Peyer's patch (tissue), 4 donors: ENCODE results near the gene TP53AIP1. TPM values are rescaled to one million over a fixed set of nuclear protein-coding genes. Genes with fewer than 3 reads are reported as not detected.
A peak's percentile ranks its signal among the peaks of the same experiment; 100 is the strongest.

Experiments
- DNase-seq, 3 donors: peaks; one replicate each; pipeline ENCODE4 v3.0.0-alpha.2; 2017 to 2019
- H3K27ac ChIP-seq, 4 donors: fragments of 200-600 bp; sonication (generic); one replicate each; pipeline ENCODE4 v1.5.1; 2016 to 2019
- H3K27me3 ChIP-seq, 2 donors: fragments of 200-600 bp; sonication (generic); one replicate each; pipeline ENCODE4 v1.5.1; 2019
- H3K36me3 ChIP-seq, 3 donors: fragments of 200-600 bp; sonication (generic); one replicate each; pipeline ENCODE4 v1.5.1; 2016 to 2019
- H3K4me1 ChIP-seq, 4 donors: fragments of 200-600 bp; sonication (generic); one replicate each; pipeline ENCODE4 v1.5.1; 2016 to 2019
- H3K4me3 ChIP-seq, 4 donors: fragments of 200-600 bp; sonication (generic); 1 replicate in 3 of 4; 2 replicates in 1 of 4; pipeline ENCODE4 v1.5.1; 2016 to 2019; ENCODE audit warnings: mild to moderate bottlenecking in 1 of 4
- H3K9me3 ChIP-seq, 4 donors: fragments of 200-600 bp; sonication (generic); one replicate each; pipeline ENCODE4 v1.5.1; 2016 to 2019; ENCODE audit warnings: mild to moderate bottlenecking in 1 of 4
- POLR2A ChIP-seq, 2 donors: fragments of 450-650 bp; IDR thresholded peaks; one replicate each; pipeline ENCODE4 v1.5.1; 2017; ENCODE audit warnings: antibody characterized with exemption in 2 of 2, mild to moderate bottlenecking in 2 of 2, moderate library complexity in 2 of 2
- total RNA-seq, 4 donors: library from RNA; depleted of rRNA; stranded (reverse); fragments of >200 nt; gene quantifications; one replicate each; pipeline ENCODE4 v1.1.0, GENCODE V29; 2016
- TF ChIP-seq, protein P1 (sequence below), 6 experiments: fragments of 450-650 bp in 4 of 6; fragments of 200-600 bp in 2 of 6; sonication (generic) in 1 of 6; IDR thresholded peaks; one replicate each; pipeline ENCODE4 v1.5.1; 2017 to 2019; ENCODE audit warnings: antibody characterized with exemption in 6 of 6, mild to moderate bottlenecking in 3 of 6, moderate library complexity in 1 of 6

TP53AIP1 gene
- total RNA-seq, 4 donors from 2014 or later, result 0.35 to 2.0 (median 0.47) TPM; not detected in 1

DNA sequence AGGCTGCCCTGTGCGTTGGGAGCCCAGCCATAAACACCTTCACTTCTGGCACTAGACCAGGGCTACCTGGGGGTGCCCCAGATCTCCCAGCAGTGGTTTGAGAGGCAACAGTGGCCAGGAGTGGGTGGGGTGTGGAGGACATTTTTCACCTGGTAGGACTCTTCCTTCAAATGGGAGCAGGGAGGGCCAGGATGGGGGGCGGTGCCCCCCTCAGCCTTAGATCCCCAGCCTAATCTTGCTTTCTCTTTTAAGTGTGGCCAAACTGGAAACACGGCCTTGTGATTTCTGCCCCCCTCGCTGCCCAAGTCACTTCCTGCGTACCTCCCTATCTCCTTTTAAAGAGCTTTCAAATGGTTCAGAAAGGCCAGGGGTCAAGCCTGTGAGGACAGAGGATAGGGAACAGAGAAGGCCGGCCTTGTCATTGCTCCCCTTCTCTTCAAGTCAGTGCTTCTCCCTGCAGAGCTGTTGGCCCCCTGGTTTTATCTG lies 50.7 kb downstream of the TP53AIP1 start:
- TF ChIP-seq, protein P1, sequence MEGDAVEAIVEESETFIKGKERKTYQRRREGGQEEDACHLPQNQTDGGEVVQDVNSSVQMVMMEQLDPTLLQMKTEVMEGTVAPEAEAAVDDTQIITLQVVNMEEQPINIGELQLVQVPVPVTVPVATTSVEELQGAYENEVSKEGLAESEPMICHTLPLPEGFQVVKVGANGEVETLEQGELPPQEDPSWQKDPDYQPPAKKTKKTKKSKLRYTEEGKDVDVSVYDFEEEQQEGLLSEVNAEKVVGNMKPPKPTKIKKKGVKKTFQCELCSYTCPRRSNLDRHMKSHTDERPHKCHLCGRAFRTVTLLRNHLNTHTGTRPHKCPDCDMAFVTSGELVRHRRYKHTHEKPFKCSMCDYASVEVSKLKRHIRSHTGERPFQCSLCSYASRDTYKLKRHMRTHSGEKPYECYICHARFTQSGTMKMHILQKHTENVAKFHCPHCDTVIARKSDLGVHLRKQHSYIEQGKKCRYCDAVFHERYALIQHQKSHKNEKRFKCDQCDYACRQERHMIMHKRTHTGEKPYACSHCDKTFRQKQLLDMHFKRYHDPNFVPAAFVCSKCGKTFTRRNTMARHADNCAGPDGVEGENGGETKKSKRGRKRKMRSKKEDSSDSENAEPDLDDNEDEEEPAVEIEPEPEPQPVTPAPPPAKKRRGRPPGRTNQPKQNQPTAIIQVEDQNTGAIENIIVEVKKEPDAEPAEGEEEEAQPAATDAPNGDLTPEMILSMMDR (IDR thresholded peaks at IDR 0.05), result no peak
- TF ChIP-seq POLR2A (IDR thresholded peaks at IDR 0.05), result no peak
- peaks cover 0 to 21% (median 4%) of the 10 kb centered on the region in 4 donors for H3K4me1 ChIP-seq
- peak in 1 of 3 donors; percentile 46 for DNase-seq
- H3K36me3 ChIP-seq, result no peaks in the 10 kb centered on the region
- no peak overlapping the region for H3K27ac ChIP-seq
- no peaks in the 10 kb centered on the region for H3K9me3 ChIP-seq
- H3K4me3 ChIP-seq, result peak overlapping the region in 1 of 4 donors; percentile 59
- H3K27me3 ChIP-seq, result peaks cover 0 to 6% of the 10 kb centered on the region in 2 donors

DNA sequence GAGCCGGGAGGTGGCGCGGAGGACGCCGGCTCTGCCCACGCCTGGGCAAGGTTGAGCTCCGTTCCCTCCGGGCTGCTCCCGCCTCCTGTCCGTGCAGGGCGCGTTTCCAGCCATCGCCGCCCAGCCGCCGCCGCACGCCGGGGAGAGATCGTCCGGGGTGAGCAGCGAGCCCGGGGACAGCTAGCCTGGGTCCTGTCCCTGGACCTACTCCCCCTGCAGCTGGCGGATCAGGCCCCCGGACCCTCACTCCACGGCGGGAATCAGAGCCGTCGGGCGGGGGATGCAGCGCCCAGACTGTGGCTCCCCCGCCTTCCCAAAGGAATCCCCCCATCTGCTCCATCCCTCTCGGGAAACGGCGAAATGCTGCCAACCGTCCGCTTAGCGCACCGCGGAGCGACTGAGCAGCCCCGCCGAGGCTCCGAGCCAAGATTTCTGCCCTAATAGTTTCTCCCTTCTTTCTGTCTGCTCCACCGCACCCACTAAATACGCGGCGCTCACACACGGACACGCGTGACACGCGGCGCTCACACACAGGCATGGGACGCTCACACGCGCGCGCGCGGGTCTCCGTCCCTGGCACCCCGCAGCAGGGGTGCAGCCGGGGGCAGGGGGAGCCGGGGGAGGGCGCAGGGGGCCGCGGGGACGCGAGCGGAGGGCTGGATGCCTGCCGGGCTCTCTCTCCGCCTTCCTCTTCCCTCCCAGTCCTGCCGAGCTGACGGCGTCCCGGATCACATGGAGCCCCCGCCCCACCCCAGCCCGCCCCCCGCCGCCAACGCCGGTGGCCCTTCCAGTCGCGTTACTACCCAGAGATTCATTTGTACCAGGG lies 51.9 kb downstream of the TP53AIP1 start, which contains the start of gene KCNJ5:
Gene KCNJ5, plus strand, starts transcription at position 814 of the 826 bp plus-strand sequence. CDS start 19,918 bp downstream, outside the sequence.
- Histone ChIP-seq H3K36me3 (no peaks in the 10 kb centered on the region), H3K27me3 (peaks cover 0 to 6% of the 10 kb centered on the region in 2 donors), H3K4me1 (peaks cover 0 to 21% (median 4%) of the 10 kb centered on the region in 4 donors), H3K4me3 (peak within 1 kb of the TSS; percentile 12 to 63 (median 49)), H3K27ac (no peak within 1 kb of the TSS), H3K9me3 (no peaks in the 10 kb centered on the region)
- peak in 2 of 3 donors; percentile 51 to 65 for DNase-seq
- TF ChIP-seq, protein P1 (IDR thresholded peaks at IDR 0.05), result no peak
- TF ChIP-seq POLR2A (IDR thresholded peaks at IDR 0.05), result no peak

DNA sequence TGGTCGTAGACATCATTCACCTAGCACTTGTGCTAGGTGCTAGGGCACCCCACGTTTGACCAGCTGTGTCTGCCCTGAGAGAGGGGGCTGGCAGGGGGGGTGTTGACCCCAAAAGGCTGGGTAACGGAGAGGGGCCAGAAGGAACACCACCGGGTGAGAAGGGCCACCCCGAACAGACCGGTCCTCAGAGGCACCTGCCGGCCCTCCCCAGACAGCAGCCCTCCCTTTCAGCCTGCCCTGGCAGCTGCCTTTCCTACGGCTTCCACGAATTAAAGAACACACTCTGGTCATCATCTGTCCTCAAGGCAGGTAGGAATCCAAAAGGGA lies 52.5 kb downstream of the TP53AIP1 start:
- peaks cover 0 to 6% of the 10 kb centered on the region in 2 donors for H3K27me3 ChIP-seq
- H3K36me3 ChIP-seq, result no peaks in the 10 kb centered on the region
- TF ChIP-seq, protein P1 (IDR thresholded peaks at IDR 0.05), result no peak
- TF ChIP-seq POLR2A (IDR thresholded peaks at IDR 0.05), result no peak
- H3K27ac ChIP-seq, result no peak overlapping the region
- peaks cover 0 to 21% (median 4%) of the 10 kb centered on the region in 4 donors for H3K4me1 ChIP-seq
- no peaks in the 10 kb centered on the region for H3K9me3 ChIP-seq
- DNase-seq, result no peak
- peak overlapping the region in 3 of 4 donors; percentile 39 to 63 (median 59) for H3K4me3 ChIP-seq

DNA sequence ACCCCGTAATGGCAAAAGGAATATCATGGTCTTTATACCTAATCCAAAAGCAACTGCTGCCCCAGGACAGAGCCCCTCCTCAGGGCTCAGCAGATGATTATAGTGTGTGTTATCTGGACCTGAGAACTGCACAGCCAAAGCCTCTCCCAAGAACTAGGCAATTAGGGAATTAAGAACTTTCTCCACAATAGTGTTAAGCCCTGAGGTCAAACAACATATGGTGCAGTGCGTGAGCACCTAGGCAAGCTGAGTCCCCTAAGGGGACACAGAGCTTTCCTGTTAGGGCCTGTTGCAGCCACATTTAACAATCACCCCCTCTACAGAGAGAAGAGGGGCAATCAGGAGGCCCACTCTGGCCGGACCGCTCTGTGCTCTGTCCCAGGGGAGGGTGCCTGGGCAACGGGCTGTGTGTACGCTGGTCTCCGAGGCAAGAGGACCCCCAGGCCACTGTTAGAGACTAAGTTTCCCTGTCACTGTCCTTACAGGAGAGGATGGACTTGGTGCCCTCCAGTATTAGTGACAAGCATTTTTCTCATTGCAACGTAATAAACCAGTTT lies 52.9 kb downstream of the TP53AIP1 start:
- TF ChIP-seq, protein P1 (IDR thresholded peaks at IDR 0.05), result no peak
- Histone ChIP-seq H3K4me3 (peak overlapping the region in 2 of 4 donors; percentile 59 to 63), H3K9me3 (no peaks in the 10 kb centered on the region), H3K27ac (no peak overlapping the region), H3K36me3 (no peaks in the 10 kb centered on the region), H3K4me1 (peaks cover 0 to 19% (median 4%) of the 10 kb centered on the region in 4 donors), H3K27me3 (peaks cover 0 to 6% of the 10 kb centered on the region in 2 donors)
- DNase-seq, result no peak

DNA sequence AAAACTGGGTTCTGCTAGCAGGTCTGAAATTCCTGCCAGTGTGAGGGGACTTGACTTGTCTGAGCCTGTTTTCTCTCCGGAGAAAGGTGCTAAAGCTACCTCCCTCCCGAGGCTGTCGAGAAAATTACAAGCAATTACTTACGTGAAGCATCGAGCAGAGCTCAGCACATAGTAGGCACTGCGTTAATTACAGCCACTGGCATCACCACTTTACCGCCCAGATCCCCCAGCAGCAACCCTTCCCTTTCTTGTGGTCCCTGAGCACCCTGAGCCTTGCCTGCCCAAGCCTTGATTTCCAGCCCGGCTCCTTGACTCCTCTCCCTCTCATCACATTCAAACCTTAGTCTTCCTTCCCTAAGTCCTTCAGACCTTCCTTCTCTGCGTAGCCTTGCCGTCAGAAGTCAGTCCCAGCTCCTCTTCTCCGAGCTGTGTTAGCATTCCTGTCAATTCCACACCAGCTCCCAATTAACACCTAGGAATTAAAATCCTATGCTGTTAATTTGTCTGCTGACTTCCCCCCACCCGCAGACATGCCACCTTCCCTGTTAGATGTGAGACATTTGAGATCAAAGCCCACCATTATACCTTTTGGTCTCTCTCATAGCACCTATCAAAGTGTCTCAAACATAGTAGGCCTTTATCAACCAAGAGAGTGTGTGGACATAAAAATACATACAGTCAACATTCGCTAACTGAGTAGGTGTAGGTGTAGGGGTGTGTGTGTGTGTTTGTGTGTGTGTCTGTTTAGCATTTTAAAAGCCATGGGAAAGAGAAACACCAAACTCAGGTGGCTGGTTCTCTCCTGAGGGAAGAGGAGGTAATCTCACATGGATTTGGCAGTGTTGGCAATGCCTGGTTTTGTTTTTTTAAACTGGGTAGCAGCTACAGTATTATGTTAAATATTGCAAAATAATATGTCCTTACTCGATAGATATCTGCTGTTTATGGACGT lies 54.4 kb downstream of the TP53AIP1 start:
- DNase-seq, result peak in 1 of 3 donors; percentile 14
- Histone ChIP-seq H3K27ac (no peak overlapping the region), H3K4me3 (no peak overlapping the region), H3K4me1 (peaks cover 0 to 19% (median 4%) of the 10 kb centered on the region in 4 donors), H3K36me3 (no peaks in the 10 kb centered on the region), H3K27me3 (peaks cover 0 to 6% of the 10 kb centered on the region in 2 donors), H3K9me3 (no peaks in the 10 kb centered on the region)
- TF ChIP-seq POLR2A (IDR thresholded peaks at IDR 0.05), result no peak
- TF ChIP-seq, protein P1 (IDR thresholded peaks at IDR 0.05), result no peak
